ENCODE results near the gene TSTD1. TPM values are rescaled to one million over a fixed set of nuclear protein-coding genes. Genes with fewer than 3 reads are reported as not detected.

Gene TSTD1
- total RNA-seq, 1 experiment from 2014 or later, result 24.8 TPM

GRCh38 chr1:161009602-161010211, 29.1 kb downstream of the TSTD1 start:
- H3K9me3 Mint-ChIP-seq (ENCODE audit: unreplicated experiment), result no peaks in the 10 kb centered on the region
- POLR2A ChIA-PET, result interaction anchor here (0.6 to 1.3 kb wide), 2 partner anchors 11 to 12 kb away, joined by 3 to 7 read pairs; partner anchors contain the start of gene F11R
- H3K36me3 ChIP-seq (ENCODE audit: control insufficient read depth, insufficient read depth, low read length), result peaks cover 2% of the 10 kb centered on the region
- no peaks in the 10 kb centered on the region for H3K27me3 Mint-ChIP-seq (ENCODE audit: insufficient read depth, unreplicated experiment)
- intact Hi-C loops (cut with micrococcal nuclease; ENCODE audit: unreplicated experiment), result no loop called here
- H3K4me1 Mint-ChIP-seq (ENCODE audit: low read depth, unreplicated experiment), result peaks cover 37% of the 10 kb centered on the region
- peak overlapping the region; percentile 35 for H3K27ac Mint-ChIP-seq (ENCODE audit: unreplicated experiment)
- BruUV-seq (replicated peaks), result no TSS peak
- CTCF ChIA-PET, result interaction anchor here (0.6 kb wide), 3 partner anchors 10 to 216 kb away, joined by 3 read pairs; partner anchors contain the start of gene F11R
- H3K27me3 ChIP-seq (replicated peaks; ENCODE audit: control insufficient read depth, insufficient read depth, low read length), result no peaks in the 10 kb centered on the region
- no peaks in the 10 kb centered on the region for H3K9me3 ChIP-seq
- no peak for DNase-seq
- TF ChIP-seq CTCF (IDR thresholded peaks at IDR 0.05; ENCODE audit: insufficient read depth in 1 of 2, low read depth in 1 of 2, low read length in 1 of 2, severe bottlenecking in 1 of 2, unreplicated experiment in 1 of 2), result no peak
- H3K36me3 Mint-ChIP-seq (ENCODE audit: insufficient read depth, unreplicated experiment), result peaks cover 57% of the 10 kb centered on the region
- H3K4me3 ChIP-seq (ENCODE audit: low read depth, low read length), result no peak overlapping the region
- H3K4me3 Mint-ChIP-seq (ENCODE audit: unreplicated experiment), result no peak overlapping the region
- peaks cover 47% of the 10 kb centered on the region for H3K4me1 ChIP-seq

GRCh38 chr1:161008869-161009510, 29.8 kb downstream of the TSTD1 start:
- peaks cover 57% of the 10 kb centered on the region for H3K36me3 Mint-ChIP-seq (ENCODE audit: insufficient read depth, unreplicated experiment)
- Histone ChIP-seq H3K27me3 (replicated peaks; ENCODE audit: control insufficient read depth, insufficient read depth, low read length) (no peaks in the 10 kb centered on the region), H3K9me3 (no peaks in the 10 kb centered on the region), H3K4me1 (peaks cover 40% of the 10 kb centered on the region), H3K36me3 (ENCODE audit: control insufficient read depth, insufficient read depth, low read length) (peaks cover 2% of the 10 kb centered on the region), H3K4me3 (ENCODE audit: low read depth, low read length) (no peak overlapping the region)
- no peaks in the 10 kb centered on the region for H3K27me3 Mint-ChIP-seq (ENCODE audit: insufficient read depth, unreplicated experiment)
- H3K4me3 Mint-ChIP-seq (ENCODE audit: unreplicated experiment), result peak overlapping the region; percentile 27
- POLR2A ChIA-PET, result interaction anchor here (0.6 to 1.3 kb wide), 3 partner anchors 10 to 12 kb away, joined by 3 to 7 read pairs (median 3); partner anchors contain the start of gene F11R
- H3K9me3 Mint-ChIP-seq (ENCODE audit: unreplicated experiment), result no peaks in the 10 kb centered on the region
- peaks cover 33% of the 10 kb centered on the region for H3K4me1 Mint-ChIP-seq (ENCODE audit: low read depth, unreplicated experiment)
- intact Hi-C loops (cut with micrococcal nuclease; ENCODE audit: unreplicated experiment), result no loop called here
- TF ChIP-seq CTCF (IDR thresholded peaks at IDR 0.05; ENCODE audit: insufficient read depth in 1 of 2, low read depth in 1 of 2, low read length in 1 of 2, severe bottlenecking in 1 of 2, unreplicated experiment in 1 of 2), result no peak
- no TSS peak for BruUV-seq (replicated peaks)
- CTCF ChIA-PET, result interaction anchor here (0.6 to 0.8 kb wide), 2 partner anchors 11 to 12 kb away, joined by 3 to 5 read pairs; partner anchors contain the start of gene F11R
- peak overlapping the region; percentile 58 for H3K27ac Mint-ChIP-seq (ENCODE audit: unreplicated experiment)
- DNase-seq, result peak in 1 of 2 experiments; percentile 53

- H3K4me1 Mint-ChIP-seq (ENCODE audit: low read depth, unreplicated experiment), result peaks cover 24% of the 10 kb centered on the region
- TF ChIP-seq CTCF (IDR thresholded peaks at IDR 0.05; ENCODE audit: insufficient read depth in 1 of 2, low read depth in 1 of 2, low read length in 1 of 2, severe bottlenecking in 1 of 2, unreplicated experiment in 1 of 2), result no peak
- intact Hi-C loops (cut with micrococcal nuclease; ENCODE audit: unreplicated experiment), result no loop called here
- no TSS peak for BruUV-seq (replicated peaks)
- DNase-seq, result no peak
- no peaks in the 10 kb centered on the region for H3K9me3 Mint-ChIP-seq (ENCODE audit: unreplicated experiment)
- H3K4me1 ChIP-seq, result peaks cover 27% of the 10 kb centered on the region
- no peaks in the 10 kb centered on the region for H3K27me3 ChIP-seq (replicated peaks; ENCODE audit: control insufficient read depth, insufficient read depth, low read length)
- H3K4me3 ChIP-seq (ENCODE audit: low read depth, low read length), result no peak overlapping the region
- H3K9me3 ChIP-seq, result no peaks in the 10 kb centered on the region
- no peak overlapping the region for H3K4me3 Mint-ChIP-seq (ENCODE audit: unreplicated experiment)
- peaks cover 2% of the 10 kb centered on the region; the same call in 1 of the 2 replicates for H3K36me3 ChIP-seq (ENCODE audit: control insufficient read depth, insufficient read depth, low read length)
- H3K27me3 Mint-ChIP-seq (ENCODE audit: insufficient read depth, unreplicated experiment), result no peaks in the 10 kb centered on the region
- peaks cover 53% of the 10 kb centered on the region for H3K36me3 Mint-ChIP-seq (ENCODE audit: insufficient read depth, unreplicated experiment)
- no peak overlapping the region for H3K27ac Mint-ChIP-seq (ENCODE audit: unreplicated experiment)
- POLR2A ChIA-PET, result no interaction called here
- CTCF ChIA-PET, result interaction anchor here (0.6 to 1.2 kb wide), 3 partner anchors 10 to 14 kb away, joined by 3 to 4 read pairs (median 3); partner anchors contain the start of gene F11R
Observed at GRCh38 chr1:161007369-161007768, 31.4 kb downstream of the TSTD1 start.

All from Caco-2 (cell line).